OCI-LY3 (cell line): Measurements from ENCODE around the gene CLEC2A.
A peak's percentile ranks its signal among the peaks of the same experiment; 100 is the strongest.

Experiments
- H2AFZ ChIP-seq: fragments of 200-600, 300-600 bp; shearing (Covaris generic); 2 replicates; pipeline ENCODE4 v1.6.0; 2014; ENCODE audit warnings: antibody characterized with exemption, low read depth, low read length
- H3K27ac ChIP-seq: fragments of 200-600, 300-600 bp; sonication (generic); 2 replicates; pipeline ENCODE4 v1.5.1; 2014; ENCODE audit warnings: mild to moderate bottlenecking, low read length, moderate library complexity, mixed read lengths
- H3K27me3 ChIP-seq: fragments of 200-600, 300-600 bp; sonication (generic); 2 replicates; pipeline ENCODE4 v1.6.1; 2014; ENCODE audit warnings: low read depth, low read length, mixed read lengths
- H3K36me3 ChIP-seq: fragments of 200-600, 300-600 bp; sonication (generic); replicated peaks from 2 replicates; pipeline ENCODE3; 2014; ENCODE audit warnings: low read depth, low read length, mixed read lengths
- H3K4me1 ChIP-seq: fragments of 300-600, 200-600 bp; sonication (generic); 2 replicates; pipeline ENCODE4 v1.6.1; 2014; ENCODE audit warnings: low read length, mixed read lengths
- H3K4me2 ChIP-seq: fragments of 200-600, 300-600 bp; sonication (generic); 2 replicates; pipeline ENCODE4 v1.6.1; 2014; ENCODE audit warnings: low read length, mixed read lengths
- H3K4me3 ChIP-seq: fragments of 300-600, 200-600 bp; sonication (generic); 2 replicates; pipeline ENCODE4 v1.5.1; 2014; ENCODE audit warnings: antibody characterized with exemption, mild to moderate bottlenecking, low read length, moderate library complexity
- H3K79me2 ChIP-seq: fragments of 300-600, 200-600 bp; shearing (Covaris generic); 2 replicates; pipeline ENCODE4 v1.6.1; 2014; ENCODE audit warnings: mild to moderate bottlenecking, low read length, mixed read lengths
- H3K9ac ChIP-seq: fragments of 300-600, 200-600 bp; shearing (Covaris generic); 2 replicates; pipeline ENCODE4 v1.6.0; 2014; ENCODE audit warnings: mild to moderate bottlenecking, low read length, moderate library complexity
- H3K9me3 ChIP-seq: fragments of 200-600, 300-600 bp; shearing (Covaris generic); 2 replicates; pipeline ENCODE4 v1.6.1; 2014; ENCODE audit warnings: low read length, mixed read lengths; ENCODE audit not compliant: insufficient read depth
- H4K20me1 ChIP-seq: fragments of 200-600, 300-600 bp; sonication (generic); 2 replicates; pipeline ENCODE4 v1.6.1; 2016; ENCODE audit warnings: low read length, mixed read lengths; ENCODE audit not compliant: insufficient read depth
- EZH2phosphoT487 ChIP-seq: fragments of 200-600 bp; shearing (Covaris generic); IDR thresholded peaks from 2 replicates; pipeline ENCODE4 v1.6.1; 2018; ENCODE audit warnings: antibody characterized with exemption, mixed run types, low read depth
- TF ChIP-seq, protein P1 (sequence below): fragments of 200-600, 300-600 bp; sonication (generic); IDR thresholded peaks from 2 replicates; pipeline ENCODE4 v1.5.1; 2014; ENCODE audit warnings: antibody characterized with exemption, low read length, low read depth

Gene CLEC2A

DNA sequence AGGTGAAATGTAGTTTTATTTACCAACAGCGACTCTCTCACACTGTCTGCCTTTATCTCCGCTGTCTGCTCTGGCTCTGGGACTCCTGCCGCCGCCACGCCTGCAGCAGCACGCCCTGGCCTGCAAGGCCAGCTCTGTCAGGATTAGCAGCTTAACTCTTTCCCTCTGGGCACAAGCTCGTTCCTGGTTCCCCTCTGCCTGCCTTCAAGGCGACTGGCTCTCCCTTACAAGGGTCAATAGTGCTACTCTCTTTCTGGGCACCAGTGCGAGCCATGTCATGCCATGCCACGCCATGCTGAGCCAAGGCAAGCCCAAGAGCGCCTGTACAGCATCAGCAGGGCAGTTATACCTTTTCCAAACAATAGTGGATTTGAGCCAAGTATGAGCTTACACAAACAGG lies 59.4 kb downstream of the CLEC2A start:
- Histone ChIP-seq H3K27me3 (no peaks in the 10 kb centered on the region), H3K79me2 (no peaks in the 10 kb centered on the region), H3K9ac (no peak overlapping the region), H2AFZ (no peak overlapping the region), H3K36me3 (no peaks in the 10 kb centered on the region), H3K4me2 (no peak overlapping the region), H3K4me1 (peaks cover 18% of the 10 kb centered on the region; the same call in 1 of the 2 replicates), H3K27ac (no peak overlapping the region), H3K4me3 (no peak overlapping the region), H4K20me1 (no peaks in the 10 kb centered on the region), H3K9me3 (no peaks in the 10 kb centered on the region)
- TF ChIP-seq, protein P1, sequence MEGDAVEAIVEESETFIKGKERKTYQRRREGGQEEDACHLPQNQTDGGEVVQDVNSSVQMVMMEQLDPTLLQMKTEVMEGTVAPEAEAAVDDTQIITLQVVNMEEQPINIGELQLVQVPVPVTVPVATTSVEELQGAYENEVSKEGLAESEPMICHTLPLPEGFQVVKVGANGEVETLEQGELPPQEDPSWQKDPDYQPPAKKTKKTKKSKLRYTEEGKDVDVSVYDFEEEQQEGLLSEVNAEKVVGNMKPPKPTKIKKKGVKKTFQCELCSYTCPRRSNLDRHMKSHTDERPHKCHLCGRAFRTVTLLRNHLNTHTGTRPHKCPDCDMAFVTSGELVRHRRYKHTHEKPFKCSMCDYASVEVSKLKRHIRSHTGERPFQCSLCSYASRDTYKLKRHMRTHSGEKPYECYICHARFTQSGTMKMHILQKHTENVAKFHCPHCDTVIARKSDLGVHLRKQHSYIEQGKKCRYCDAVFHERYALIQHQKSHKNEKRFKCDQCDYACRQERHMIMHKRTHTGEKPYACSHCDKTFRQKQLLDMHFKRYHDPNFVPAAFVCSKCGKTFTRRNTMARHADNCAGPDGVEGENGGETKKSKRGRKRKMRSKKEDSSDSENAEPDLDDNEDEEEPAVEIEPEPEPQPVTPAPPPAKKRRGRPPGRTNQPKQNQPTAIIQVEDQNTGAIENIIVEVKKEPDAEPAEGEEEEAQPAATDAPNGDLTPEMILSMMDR: no peak
- no peak for TF ChIP-seq EZH2phosphoT487

DNA sequence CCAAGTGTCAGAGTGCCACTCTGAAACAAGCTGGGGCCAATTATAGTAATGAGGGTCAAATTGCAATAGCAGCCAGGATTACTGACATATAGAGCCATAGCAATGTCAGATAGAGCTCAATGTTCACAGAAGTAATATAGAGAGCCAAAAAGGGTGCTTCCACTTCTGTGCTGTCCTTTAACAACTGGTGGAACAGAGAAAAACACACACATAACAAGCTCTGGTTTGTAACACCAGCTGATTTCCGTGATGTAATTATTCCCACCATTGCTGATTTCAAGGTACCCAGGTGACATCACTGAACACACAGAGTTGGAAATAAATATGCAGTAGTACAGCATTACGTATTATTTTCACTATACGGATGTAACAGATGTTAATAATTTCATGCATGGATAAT lies 60.0 kb downstream of the CLEC2A start:
- peaks cover 18% of the 10 kb centered on the region; the same call in 1 of the 2 replicates for H3K4me1 ChIP-seq
- no peak overlapping the region for H2AFZ ChIP-seq
- H3K79me2 ChIP-seq: no peaks in the 10 kb centered on the region
- H3K4me2 ChIP-seq: no peak overlapping the region
- no peaks in the 10 kb centered on the region for H3K9me3 ChIP-seq
- TF ChIP-seq EZH2phosphoT487: no peak
- TF ChIP-seq, protein P1: no peak
- H4K20me1 ChIP-seq: no peaks in the 10 kb centered on the region
- H3K36me3 ChIP-seq: no peaks in the 10 kb centered on the region
- H3K4me3 ChIP-seq: no peak overlapping the region
- no peaks in the 10 kb centered on the region for H3K27me3 ChIP-seq
- H3K9ac ChIP-seq: no peak overlapping the region
- H3K27ac ChIP-seq: no peak overlapping the region

DNA sequence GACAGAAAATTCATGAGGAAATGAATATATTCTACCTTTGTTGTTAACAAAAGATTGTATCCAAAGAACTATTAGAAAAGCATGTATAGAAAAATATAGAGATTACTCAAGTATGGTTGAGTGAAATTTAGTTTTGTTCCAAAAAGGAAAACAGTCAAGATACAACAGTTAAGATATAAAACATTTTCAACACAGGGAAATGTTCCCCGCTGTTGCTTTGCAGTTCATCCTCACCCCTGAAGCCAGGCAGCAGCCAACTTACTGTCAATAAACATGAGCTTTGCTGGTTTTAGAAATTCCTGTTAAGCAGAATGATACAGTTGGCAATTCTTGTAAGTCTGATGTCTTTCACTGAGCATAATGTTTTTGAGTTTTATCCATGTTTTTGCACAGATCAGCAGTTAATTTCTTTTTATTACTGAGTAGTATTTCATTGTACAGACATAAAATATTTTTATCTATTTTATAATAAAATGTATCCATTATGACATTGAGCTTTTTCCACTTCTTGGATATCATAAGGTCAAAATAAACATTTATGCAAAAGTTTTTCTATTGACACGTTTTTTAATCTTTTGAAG lies 61.8 kb downstream of the CLEC2A start:
- H3K4me2 ChIP-seq: peak overlapping the region; percentile 94
- peak overlapping the region; percentile 99 for H2AFZ ChIP-seq
- 0 out of 2 replicates have a peak overlapping the region, but pooled peaks have one; percentile 67 for H3K9ac ChIP-seq
- H3K27me3 ChIP-seq: no peaks in the 10 kb centered on the region
- TF ChIP-seq, protein P1: no peak
- no peak for TF ChIP-seq EZH2phosphoT487
- H3K79me2 ChIP-seq: no peaks in the 10 kb centered on the region
- no peaks in the 10 kb centered on the region for H3K36me3 ChIP-seq
- H3K27ac ChIP-seq: no peak overlapping the region
- H3K4me1 ChIP-seq: peaks cover 25% of the 10 kb centered on the region
- H3K9me3 ChIP-seq: no peaks in the 10 kb centered on the region
- H4K20me1 ChIP-seq: no peaks in the 10 kb centered on the region
- H3K4me3 ChIP-seq: peak overlapping the region; percentile 77; the same call in 1 of the 2 replicates

DNA sequence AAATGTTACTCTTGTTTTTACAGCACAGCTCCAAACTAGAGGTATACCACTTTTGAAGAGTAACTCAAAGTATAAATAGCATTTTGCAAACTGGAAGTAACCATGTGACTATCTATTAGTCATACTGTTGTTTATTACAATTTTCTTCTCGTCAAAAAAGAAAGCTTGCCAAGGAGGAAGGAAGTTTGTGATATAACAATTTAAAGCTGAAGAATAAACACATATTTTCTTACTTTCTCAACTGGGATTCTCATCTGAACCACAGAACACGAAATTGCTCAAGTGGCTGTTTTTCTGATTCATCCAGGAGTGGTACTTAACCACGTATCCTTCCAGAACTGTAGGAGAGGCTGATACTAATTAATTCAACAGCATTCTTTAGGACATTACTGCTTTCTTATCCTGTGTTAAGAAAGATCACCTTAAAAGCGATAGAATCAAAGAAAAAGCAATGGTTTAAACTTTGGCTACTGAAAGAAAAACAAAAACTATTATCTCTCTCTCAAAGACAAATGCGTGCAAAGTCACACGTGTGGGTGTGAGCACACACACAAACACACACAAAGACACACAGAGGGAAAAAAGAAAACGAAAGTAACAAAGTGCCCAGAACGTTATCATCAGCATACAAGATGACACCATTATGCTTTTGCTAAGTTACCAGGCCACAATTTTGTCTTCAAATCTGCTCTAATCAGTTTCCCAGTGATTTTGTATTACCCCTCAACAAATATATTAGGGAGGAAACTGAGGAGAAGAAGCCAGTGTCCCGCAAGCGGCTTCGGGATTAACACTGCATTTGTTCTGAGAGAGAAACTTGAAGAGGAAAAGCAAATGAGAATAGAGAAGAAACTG lies 62.6 kb downstream of the CLEC2A start, which contains the start of gene CLEC2B:
TSS of gene CLEC2B (minus strand) at position 48 of the 855 bp plus-strand sequence.
- peak within 1 kb of the TSS; percentile 77 for H3K4me3 ChIP-seq
- H3K9ac ChIP-seq: peak within 1 kb of the TSS; percentile 67
- H4K20me1 ChIP-seq: no peaks in the 10 kb centered on the region
- peaks cover 25% of the 10 kb centered on the region for H3K4me1 ChIP-seq
- no peaks in the 10 kb centered on the region for H3K36me3 ChIP-seq
- no peaks in the 10 kb centered on the region for H3K9me3 ChIP-seq
- no peak within 1 kb of the TSS for H3K27ac ChIP-seq
- peak within 1 kb of the TSS; percentile 99 for H2AFZ ChIP-seq
- no peaks in the 10 kb centered on the region for H3K79me2 ChIP-seq
- H3K4me2 ChIP-seq: peak within 1 kb of the TSS; percentile 94
- no peaks in the 10 kb centered on the region for H3K27me3 ChIP-seq
- TF ChIP-seq, protein P1: no peak
- no peak for TF ChIP-seq EZH2phosphoT487
